HG03025 (cell line): ENCODE measurements around the gene EIF2D.

ENCODE experiments used
- ATAC-seq: cut with Tn5 transposase; IDR thresholded peaks from one replicate; pipeline ENCODE4 v1.9.1; 2021; ENCODE audit warnings: mild to moderate bottlenecking, moderate library complexity; ENCODE audit not compliant: unreplicated experiment, low FRiP score

Gene EIF2D

DNA sequence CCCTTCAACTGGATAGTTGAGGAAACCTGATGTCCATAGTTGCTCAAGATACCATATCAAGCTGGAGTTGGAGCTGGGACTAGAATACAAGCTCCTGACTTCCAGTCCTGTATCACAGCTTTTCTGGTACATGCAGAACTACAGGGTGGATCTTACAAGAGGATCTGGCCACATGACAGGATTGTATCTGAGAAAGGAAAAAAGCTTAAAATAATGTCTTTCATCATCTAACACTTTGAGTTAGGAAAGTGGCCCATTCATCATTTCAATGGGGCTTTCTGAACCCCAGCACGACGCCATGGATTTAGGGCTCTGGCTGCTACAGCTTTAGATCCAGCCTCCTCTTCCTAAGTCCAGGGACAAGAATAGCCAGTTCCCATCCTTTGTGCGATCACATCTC lies 58.1 kb downstream of the EIF2D start:
- no peak for ATAC-seq

DNA sequence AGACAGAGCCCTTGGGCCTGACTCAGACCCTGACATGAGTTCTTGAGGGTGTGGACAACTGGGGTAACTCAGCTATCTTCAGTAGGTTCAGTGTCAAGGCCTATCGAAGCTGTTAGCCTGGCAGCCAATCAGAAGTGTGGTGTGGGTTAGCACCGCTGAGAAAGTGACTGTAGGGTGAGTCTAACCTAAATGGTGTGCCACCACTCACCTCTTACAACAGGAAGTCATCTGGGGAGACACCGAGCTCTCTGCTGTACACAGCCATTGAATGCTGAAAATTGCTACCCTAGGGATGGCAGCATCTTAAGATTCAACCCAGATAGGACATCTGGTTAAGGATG lies 60.3 kb downstream of the EIF2D start:
- no peak for ATAC-seq

DNA sequence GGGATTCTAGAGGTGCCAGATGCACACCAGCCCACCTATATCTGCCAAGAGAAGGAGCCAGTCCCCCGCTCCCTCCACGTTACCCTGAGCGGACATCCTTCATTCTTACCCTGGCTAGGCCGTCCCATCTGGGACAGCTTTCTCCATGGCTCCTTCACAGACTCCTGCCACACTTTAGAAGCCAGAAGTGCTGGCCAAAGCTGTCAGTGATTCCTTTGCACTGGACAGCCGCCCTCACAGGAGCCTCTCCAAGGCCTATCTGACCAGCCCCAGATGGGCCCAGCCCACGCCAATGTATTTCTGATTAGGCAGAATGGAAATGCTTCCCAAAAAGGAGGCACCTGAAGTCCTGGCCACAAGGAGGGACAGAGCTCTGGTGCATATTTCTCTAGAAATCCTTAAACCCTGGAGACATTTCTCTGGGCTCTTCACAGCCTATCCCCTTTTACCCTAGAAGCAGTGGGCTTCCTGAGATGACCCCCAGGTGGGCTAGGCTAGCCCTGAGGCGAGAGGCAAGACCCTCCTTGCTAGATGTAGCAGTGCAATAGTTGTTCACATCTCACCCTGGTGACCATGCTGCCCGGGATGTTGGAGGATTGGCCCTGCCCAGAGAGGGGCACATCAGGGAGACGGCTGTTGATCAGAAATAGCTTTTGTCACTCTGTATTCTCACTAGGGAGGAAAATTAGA lies 60.8 kb downstream of the EIF2D start:
- no peak for ATAC-seq

DNA sequence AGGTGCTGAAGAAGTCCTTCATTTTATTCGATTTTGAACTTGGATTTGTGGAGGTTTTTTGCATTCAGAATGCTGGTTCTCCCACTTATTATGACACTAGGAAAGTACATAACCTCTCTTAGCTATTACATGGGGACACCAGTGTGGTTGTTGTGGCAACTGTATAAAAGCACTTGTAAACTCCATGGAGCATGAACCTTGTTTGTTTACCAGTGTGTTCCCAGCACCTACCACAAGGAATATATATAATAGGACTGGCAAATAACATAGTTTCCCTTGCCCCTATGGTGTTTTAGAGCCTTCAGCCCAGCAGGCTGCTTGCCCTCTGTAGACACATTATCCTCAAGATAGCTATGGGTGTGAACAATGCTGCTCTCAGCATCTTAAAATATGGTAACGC lies 61.8 kb downstream of the EIF2D start:
- ATAC-seq: no peak

DNA sequence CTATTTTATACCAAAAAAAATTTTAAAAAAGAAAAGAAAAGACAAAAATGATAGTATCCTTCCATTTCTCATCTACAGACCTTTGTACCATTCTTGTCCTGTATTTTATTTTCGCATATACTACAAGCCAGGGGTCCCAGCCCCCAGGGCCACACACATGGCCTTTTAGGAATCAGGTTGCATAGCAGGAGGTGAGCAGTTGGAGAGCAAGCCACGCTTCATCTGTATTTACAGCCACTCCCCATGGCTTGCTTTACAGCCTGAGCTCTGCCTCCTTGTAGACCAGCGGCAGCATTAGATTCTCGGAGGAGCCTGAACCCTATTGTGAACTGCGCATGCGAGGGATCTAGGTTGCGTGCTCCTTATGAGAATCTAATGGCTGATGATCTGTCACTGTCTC lies 65.2 kb downstream of the EIF2D start:
- ATAC-seq: no peak

DNA sequence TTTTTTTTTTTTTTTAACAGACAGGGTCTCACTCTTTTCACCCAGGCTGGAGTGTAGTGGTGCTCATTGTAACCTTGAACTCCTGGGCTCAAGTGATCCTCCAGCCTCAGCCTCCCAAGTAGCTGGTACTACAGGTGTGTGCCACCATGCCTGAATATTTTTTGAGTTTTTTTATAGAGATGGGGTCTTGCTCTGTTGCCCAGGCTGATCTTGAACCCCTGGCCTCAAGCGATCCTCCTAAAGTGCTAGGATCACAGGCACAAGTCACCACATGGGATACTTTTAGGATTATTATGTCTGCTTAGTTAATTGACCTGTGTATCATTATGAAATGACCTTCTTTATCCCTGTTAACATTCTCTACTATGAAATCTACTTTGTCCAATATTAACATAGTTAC lies 66.9 kb downstream of the EIF2D start:
- no peak for ATAC-seq

DNA sequence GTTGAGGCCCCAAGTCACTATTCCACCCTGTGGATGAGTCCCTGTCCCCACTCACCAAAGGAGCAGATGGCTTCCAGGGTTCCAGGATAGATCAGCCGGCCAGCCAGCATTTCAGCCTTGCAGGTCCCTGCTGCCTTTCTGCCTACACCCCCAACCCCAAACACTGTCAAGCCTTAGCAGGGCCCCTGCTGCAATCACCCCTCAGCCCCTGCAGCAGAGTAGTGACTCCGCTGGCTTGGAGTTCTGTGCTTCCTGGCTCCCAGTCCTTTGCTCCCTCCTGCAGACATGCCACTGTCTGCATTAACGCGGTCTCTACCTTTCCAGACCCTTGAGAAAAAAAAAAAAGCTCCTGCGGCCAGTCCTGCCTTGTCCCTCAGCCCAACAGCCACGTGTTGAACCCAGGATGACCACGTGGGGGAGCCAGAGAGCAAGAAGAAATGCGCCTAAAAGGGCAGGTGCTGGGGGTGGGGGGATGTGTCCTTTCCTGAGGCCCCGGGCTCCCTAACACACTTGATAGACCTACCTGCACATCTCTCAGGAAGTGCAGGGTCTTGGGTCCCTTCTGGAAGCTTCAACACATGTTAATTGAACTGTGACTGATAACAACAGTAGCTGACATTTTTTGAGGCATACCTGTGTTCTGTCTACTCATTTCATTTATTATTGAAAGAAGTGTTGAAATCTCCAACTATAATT lies 67.6 kb downstream of the EIF2D start:
- no peak for ATAC-seq
